HG03575 (cell line): ENCODE results near the gene BTBD16.

Experiments used
- ATAC-seq: cut with Tn5 transposase; IDR thresholded peaks from one replicate; pipeline ENCODE4 v1.9.1; 2021; ENCODE audit not compliant: unreplicated experiment, insufficient number of reproducible peaks, low FRiP score; ENCODE audit errors: extremely low read depth

The BTBD16 gene

GRCh38 chr10:122350893-122351292, 79.8 kb downstream of the BTBD16 start:
- no peak for ATAC-seq

GRCh38 chr10:122352817-122353525, 81.9 kb downstream of the BTBD16 start:
- no peak for ATAC-seq

GRCh38 chr10:122354383-122354782, 83.3 kb downstream of the BTBD16 start:
- no peak for ATAC-seq

GRCh38 chr10:122357685-122358084, 86.6 kb downstream of the BTBD16 start:
- ATAC-seq = no peak

DNA sequence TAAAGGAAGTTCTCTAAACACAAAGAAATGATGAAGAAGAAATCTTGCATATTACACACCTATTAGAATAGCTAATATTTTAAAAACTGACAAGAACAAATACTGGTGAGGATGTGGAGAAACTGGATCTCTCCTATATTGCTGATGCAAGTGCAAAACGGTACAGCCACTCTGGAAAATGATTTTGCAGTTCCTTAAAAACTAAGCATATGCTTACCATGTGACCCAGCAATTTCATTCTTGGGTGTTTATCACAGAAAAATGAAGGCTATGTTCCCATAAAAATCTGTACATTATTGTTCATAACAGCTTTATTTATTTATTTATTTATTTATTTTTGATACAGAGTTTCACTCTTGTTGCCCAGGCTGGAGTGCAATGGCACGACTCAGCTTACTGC, 88.5 kb downstream of the BTBD16 start:
- no peak for ATAC-seq

DNA sequence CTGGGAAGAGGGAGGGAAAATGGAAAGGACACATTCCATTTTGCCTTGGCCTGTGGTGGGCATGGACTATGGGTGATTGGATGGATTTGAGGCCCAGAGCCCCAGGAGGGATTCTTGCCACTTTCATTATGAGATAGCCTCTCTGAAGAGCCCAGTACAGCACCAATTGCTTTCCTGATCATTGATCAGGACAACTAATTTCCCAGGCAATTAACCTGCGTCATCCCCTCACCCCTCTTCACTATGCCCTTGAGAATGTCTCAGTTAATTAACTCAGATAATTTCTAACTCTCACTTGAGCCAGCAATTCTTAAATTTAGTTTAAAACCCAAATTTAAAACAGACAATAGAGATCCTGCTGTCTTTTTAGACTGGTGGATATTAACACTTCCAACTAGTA, 90.0 kb downstream of the BTBD16 start:
- no peak for ATAC-seq

GRCh38 chr10:122362031-122362592, 91.0 kb downstream of the BTBD16 start:
- no peak for ATAC-seq

- no peak for ATAC-seq
Observed at GRCh38 chr10:122362621-122363020, 91.5 kb downstream of the BTBD16 start.

DNA sequence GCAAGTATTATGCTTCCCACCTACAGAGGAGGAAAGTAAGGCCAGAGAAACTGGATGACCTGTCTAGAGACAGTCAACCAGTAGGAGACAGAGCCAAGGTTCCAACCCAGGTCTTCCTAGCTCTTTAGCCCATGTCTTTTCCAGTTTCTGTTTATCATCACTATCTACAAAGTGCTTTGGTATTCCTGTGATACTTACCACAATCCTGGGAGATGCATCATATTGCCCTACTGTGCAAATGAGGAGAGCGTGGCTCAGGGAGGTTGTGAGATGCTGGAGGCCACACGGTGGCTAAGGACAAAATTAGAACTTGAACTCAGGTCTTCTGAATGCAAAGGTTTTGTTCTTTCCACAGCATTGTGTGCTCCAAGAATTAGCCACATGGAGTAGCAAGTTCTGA, 92.2 kb downstream of the BTBD16 start:
- no peak for ATAC-seq

GRCh38 chr10:122363722-122364463, 92.8 kb downstream of the BTBD16 start:
- ATAC-seq = no peak

DNA sequence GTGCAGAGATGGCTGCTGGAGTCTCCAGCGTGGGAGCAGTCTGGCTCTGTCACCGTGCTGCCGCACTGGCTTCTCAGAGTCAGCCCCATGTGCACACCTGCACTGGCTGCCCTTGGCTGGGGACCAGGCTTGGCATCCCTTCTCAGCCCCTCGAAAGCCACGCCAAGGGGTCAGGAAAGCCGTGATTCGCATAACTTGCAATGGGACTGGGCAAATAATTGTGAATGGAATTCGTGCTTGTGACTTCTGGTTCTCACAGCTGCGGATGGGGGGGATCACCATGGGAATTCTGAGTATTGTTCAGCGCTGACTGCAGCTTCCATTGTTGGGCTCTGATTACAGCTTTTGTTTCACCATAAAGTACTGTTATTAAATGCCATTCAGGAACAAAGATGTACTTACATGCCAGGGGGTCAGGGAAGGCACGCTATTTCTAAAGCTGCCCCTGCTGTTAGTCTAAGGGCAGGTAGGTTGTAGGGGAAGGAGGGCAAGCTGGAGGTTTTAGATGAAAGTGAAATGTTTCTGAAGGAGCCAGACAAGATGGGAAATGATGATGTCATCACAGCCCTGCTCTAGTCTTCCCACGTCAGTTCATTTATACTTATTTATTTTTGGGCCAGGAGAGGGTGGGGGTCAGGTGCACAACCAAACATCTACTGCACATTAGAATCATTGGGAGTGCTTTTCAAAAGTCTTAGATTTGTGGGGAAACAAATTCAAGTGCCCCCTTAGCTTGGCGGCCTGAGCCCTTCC, 97.6 kb downstream of the BTBD16 start:
- ATAC-seq = no peak

GRCh38 chr10:122373108-122373507, 102.0 kb downstream of the BTBD16 start:
- no peak for ATAC-seq

DNA sequence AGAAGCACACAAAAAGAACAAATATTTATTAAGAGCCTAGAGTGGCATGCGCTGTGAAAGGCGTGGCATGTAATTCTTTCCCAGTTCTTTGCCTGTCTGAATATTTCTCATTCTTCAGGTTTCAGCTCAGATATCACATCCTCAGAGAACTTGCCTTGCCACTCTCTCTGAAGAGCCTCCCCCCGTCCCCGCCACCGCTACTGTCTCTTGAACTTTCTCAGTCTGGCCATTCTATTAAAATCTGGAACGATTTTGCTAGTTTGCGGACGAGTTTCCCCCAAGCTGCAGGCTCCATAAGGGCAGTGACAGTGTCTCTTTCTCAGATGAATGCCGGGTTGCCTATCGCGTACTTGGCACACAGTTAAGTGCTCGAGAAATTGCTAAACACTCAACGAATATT, 102.6 kb downstream of the BTBD16 start:
- ATAC-seq = no peak

GRCh38 chr10:122374237-122374858, 103.3 kb downstream of the BTBD16 start, which contains the start of gene PLEKHA1:
TSS of gene PLEKHA1 (plus strand) at chr10:122374708. CDS start at chr10:122393201, 18,493 bp downstream.
- ATAC-seq = peak; percentile 54

DNA sequence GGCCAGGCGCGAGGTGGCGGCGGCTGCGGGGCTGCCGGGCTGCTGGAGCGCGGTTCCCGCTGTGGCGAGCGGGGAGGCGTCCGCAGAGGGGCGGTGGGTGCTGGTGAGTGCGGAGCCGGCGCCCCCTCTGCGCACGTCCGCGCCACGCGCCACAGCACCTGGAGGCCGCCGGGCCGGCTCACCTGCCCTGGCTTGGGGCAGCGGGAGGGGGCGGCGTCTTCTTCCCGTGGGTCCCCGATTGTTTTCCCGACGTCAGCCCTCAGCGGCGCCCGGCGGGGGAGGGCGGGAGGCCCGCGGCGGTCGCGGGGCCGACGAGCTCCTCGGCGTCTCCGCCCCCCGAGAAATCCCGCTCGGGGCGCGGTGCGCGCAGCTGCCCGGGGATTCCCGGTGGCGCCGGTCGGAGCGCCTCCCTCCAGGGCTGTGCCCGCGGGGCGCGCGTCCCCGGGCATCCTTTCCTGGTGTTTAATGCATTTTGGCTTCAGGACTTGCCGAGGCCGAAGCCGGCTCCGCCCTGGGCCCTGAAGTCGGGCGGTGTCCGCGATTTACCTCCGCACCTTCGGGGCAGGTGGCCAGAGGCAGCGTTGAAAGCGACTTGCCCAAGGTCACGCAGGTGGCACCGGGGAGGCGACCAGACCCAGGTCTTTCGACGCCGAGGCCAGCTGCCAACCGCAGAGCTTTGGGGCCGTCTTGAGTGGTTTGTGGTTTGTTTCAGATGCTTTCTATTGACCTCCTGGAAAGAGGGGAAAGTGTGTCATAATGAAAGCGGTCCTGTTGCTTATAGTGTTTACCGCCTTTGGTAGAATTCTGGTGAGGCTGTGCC, 104.0 kb downstream of the BTBD16 start:
- no peak for ATAC-seq

DNA sequence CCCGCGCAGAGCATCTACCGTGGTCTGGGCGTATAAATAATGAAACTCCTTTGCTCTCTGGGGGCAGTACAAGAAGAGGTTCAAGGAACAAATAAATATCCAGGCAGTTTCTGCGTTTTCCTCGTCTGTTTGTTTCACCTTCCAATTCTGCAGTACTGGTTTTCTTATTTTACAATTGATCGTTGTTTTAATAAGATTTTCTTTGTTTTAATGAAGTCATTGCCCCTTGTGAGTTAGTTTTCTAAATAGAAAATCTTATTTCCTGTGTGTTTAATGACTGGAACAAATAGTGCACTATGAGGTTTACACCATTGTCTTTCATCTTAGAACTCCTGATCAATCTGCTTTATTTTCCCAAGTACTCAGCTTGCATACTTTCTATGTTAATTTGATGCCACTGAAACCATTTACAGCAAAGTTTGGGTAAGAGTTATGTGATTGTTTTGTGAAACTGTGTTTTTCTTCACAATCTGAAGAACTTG, 104.6 kb downstream of the BTBD16 start:
- no peak for ATAC-seq

DNA sequence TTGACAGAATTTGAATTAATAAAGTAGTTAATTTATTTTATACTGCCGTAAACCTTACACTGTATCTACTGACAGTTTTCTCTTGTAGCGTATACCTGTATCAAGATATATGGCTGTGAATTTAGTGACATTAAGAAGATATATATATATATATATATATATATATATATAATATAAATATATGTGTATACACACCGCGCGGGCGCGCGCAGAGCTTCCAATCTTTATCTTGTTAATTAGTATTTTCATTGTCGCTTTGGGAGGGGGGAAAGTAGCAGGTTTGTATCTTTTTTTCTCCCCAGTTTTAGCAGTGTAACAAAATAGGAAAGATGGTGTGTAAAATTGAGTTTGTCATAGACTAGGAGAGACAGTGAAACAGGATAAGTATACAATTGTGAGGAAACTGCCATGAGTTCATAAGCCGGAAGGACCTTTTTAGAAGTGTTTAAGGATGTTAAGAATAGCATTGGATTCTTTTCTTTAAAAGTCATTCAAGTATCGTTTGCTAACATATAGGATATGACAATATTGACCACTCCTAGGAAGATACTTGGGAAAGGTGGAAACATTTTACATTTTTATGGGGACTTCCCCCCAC, 105.4 kb downstream of the BTBD16 start:
- ATAC-seq = no peak

DNA sequence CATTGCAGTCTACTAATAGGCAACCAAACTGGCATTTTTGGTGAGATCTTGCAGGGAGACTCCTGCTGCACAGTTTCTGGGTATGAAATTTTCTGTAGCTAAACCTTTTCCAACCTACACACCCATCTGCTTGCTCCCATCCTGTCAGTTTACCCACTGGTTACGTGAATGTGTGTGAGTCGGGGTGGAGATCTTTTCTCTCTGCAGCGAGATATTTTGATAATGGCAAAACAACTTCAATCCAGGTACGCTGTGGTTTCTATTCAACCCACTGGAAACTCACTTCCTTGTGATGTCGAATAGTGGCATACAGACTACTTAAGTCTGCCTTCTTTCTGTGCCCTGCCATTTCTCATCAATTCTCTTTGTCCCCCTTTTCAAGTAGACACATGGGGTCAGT, 107.9 kb downstream of the BTBD16 start:
- ATAC-seq = no peak
